ENCODE measurements around the gene CHIA.

The CHIA gene

GRCh38 chr1:111290104-111290503, 547 bp upstream of the CHIA start:
- no peaks in the 10 kb centered on the region for H3K4me1 ChIP-seq (ENCODE audit: low read depth, poor library complexity, severe bottlenecking)
- no peak for TF ChIP-seq CTCF (conservative IDR thresholded peaks at IDR 0.05; ENCODE audit: low read depth, low read length)
- H2AFZ ChIP-seq (ENCODE audit: low read depth) = no peak overlapping the region
- H3K4me2 ChIP-seq = no peak overlapping the region
- H3K27ac ChIP-seq = no peak overlapping the region
- H3K36me3 ChIP-seq (ENCODE audit: insufficient read depth) = no peaks in the 10 kb centered on the region
- H3K27me3 ChIP-seq (ENCODE audit: insufficient read depth, low read depth) = no peaks in the 10 kb centered on the region
- H3K79me2 ChIP-seq (ENCODE audit: insufficient read depth, low read depth) = no peaks in the 10 kb centered on the region
- no peak overlapping the region for H3K9ac ChIP-seq
- no peaks in the 10 kb centered on the region for H4K20me1 ChIP-seq (ENCODE audit: insufficient read depth)
- no peak overlapping the region for H3K4me3 ChIP-seq (IDR thresholded peaks at IDR 0.05; ENCODE audit: insufficient read depth, low read depth, low read length)

DNA sequence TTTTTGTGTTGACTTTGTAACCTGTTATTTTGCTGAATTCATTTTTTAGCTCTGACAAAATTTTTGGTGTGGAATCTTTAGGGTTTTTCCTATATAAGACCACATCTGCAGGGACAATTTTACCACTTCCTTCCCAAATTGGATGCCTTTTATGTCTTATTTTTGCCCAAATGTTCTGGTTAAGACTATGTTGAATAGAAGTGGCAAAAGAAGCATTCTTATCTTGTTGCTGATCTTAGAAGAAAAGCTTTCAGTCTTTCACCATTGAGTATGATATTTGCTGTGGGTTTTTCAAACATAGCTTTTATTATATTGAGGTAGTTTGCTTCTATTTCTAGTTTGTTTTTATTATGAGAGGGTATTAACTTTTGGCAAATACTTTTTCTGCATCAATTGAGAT, 3.7 kb downstream of the CHIA start:
- TF ChIP-seq CTCF (conservative IDR thresholded peaks at IDR 0.05; ENCODE audit: low read depth, low read length) = no peak
- no peak overlapping the region for H3K27ac ChIP-seq
- no peaks in the 10 kb centered on the region for H3K27me3 ChIP-seq (ENCODE audit: insufficient read depth, low read depth)
- H3K9ac ChIP-seq = no peak overlapping the region
- H3K4me2 ChIP-seq = no peak overlapping the region
- no peaks in the 10 kb centered on the region for H4K20me1 ChIP-seq (ENCODE audit: insufficient read depth)
- no peaks in the 10 kb centered on the region for H3K4me1 ChIP-seq (ENCODE audit: low read depth, poor library complexity, severe bottlenecking)
- H3K79me2 ChIP-seq (ENCODE audit: insufficient read depth, low read depth) = no peaks in the 10 kb centered on the region
- no peak overlapping the region for H3K4me3 ChIP-seq (IDR thresholded peaks at IDR 0.05; ENCODE audit: insufficient read depth, low read depth, low read length)
- H3K36me3 ChIP-seq (ENCODE audit: insufficient read depth) = no peaks in the 10 kb centered on the region
- H2AFZ ChIP-seq (ENCODE audit: low read depth) = no peak overlapping the region

DNA sequence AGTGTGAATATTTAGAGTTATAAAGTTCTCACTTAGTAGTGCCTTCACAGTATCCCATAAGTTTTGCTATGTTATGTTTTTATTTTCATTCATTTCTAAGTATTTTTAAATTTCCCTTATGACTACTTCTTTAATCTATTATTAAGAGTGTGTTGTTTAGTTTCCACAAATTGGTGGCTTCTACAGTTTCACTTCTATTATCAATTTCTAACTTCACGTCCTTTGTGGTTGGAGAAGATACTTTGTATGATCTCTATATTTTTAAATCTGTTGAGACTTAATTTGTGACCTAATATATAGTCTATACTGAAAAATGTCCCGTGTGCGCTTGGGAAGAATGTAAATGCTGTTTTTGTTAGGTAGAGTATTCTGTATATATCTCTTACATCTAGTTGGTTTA, 11.7 kb downstream of the CHIA start:
- H3K27ac ChIP-seq = no peak overlapping the region
- no peaks in the 10 kb centered on the region for H4K20me1 ChIP-seq (ENCODE audit: insufficient read depth)
- H2AFZ ChIP-seq (ENCODE audit: low read depth) = no peak overlapping the region
- no peak overlapping the region for H3K4me3 ChIP-seq (IDR thresholded peaks at IDR 0.05; ENCODE audit: insufficient read depth, low read depth, low read length)
- no peaks in the 10 kb centered on the region for H3K27me3 ChIP-seq (ENCODE audit: insufficient read depth, low read depth)
- no peaks in the 10 kb centered on the region for H3K4me1 ChIP-seq (ENCODE audit: low read depth, poor library complexity, severe bottlenecking)
- H3K9ac ChIP-seq = no peak overlapping the region
- no peak overlapping the region for H3K4me2 ChIP-seq
- H3K79me2 ChIP-seq (ENCODE audit: insufficient read depth, low read depth) = no peaks in the 10 kb centered on the region
- TF ChIP-seq CTCF (conservative IDR thresholded peaks at IDR 0.05; ENCODE audit: low read depth, low read length) = no peak
- no peaks in the 10 kb centered on the region for H3K36me3 ChIP-seq (ENCODE audit: insufficient read depth)

DNA sequence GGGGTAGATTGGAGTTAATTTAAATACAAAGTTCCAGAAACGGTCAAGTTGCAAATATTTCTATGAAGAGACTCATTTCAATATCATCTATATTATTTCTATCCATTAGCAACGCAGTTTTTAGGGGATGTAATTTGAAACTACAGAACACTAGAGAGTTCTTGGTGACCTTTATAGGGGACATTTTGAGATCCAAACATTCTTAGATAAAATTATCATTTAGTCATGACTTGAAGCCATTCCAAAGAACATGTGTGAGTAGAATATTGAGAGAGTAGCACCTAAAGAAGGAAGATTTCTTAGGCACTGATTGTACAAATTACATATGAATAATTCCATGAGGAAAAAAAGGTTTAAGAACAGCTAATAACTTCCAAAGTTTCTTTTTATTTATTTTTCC, 19.0 kb downstream of the CHIA start:
- Histone ChIP-seq H3K27ac (no peak overlapping the region), H3K79me2 (ENCODE audit: insufficient read depth, low read depth) (no peaks in the 10 kb centered on the region), H3K4me2 (no peak overlapping the region), H3K4me3 (IDR thresholded peaks at IDR 0.05; ENCODE audit: insufficient read depth, low read depth, low read length) (no peak overlapping the region), H2AFZ (ENCODE audit: low read depth) (no peak overlapping the region), H4K20me1 (ENCODE audit: insufficient read depth) (no peaks in the 10 kb centered on the region), H3K36me3 (ENCODE audit: insufficient read depth) (no peaks in the 10 kb centered on the region), H3K27me3 (ENCODE audit: insufficient read depth, low read depth) (no peaks in the 10 kb centered on the region), H3K9ac (no peak overlapping the region), H3K4me1 (ENCODE audit: low read depth, poor library complexity, severe bottlenecking) (no peaks in the 10 kb centered on the region)
- no peak for TF ChIP-seq CTCF (conservative IDR thresholded peaks at IDR 0.05; ENCODE audit: low read depth, low read length)

DNA sequence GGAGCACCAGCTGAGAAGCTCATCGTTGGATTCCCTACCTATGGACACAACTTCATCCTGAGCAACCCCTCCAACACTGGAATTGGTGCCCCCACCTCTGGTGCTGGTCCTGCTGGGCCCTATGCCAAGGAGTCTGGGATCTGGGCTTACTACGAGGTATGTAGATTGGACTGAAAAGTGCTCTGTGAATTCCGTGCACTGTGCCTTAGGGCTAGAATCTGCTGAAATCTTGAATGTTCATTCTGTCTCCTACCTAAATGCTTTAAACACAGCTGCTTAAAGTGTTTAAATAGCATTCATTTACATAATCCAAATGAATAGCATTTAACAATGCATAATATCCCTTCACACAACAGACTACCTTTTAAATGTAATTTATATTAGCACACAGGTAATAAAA, 27.9 kb downstream of the CHIA start:
- H3K27me3 ChIP-seq (ENCODE audit: insufficient read depth, low read depth) = no peaks in the 10 kb centered on the region
- no peaks in the 10 kb centered on the region for H3K36me3 ChIP-seq (ENCODE audit: insufficient read depth)
- no peak overlapping the region for H3K27ac ChIP-seq
- TF ChIP-seq CTCF (conservative IDR thresholded peaks at IDR 0.05; ENCODE audit: low read depth, low read length) = no peak
- no peaks in the 10 kb centered on the region for H3K4me1 ChIP-seq (ENCODE audit: low read depth, poor library complexity, severe bottlenecking)
- no peaks in the 10 kb centered on the region for H4K20me1 ChIP-seq (ENCODE audit: insufficient read depth)
- no peak overlapping the region for H3K4me3 ChIP-seq (IDR thresholded peaks at IDR 0.05; ENCODE audit: insufficient read depth, low read depth, low read length)
- H3K79me2 ChIP-seq (ENCODE audit: insufficient read depth, low read depth) = no peaks in the 10 kb centered on the region
- H3K9ac ChIP-seq = no peak overlapping the region
- no peak overlapping the region for H2AFZ ChIP-seq (ENCODE audit: low read depth)
- H3K4me2 ChIP-seq = no peak overlapping the region
